HG03045 (cell line): Measurements from ENCODE around the gene HMCN2.

Experiments used
- ATAC-seq: cut with Tn5 transposase; IDR thresholded peaks from one replicate; pipeline ENCODE4 v1.9.1; 2021; ENCODE audit warnings: mild to moderate bottlenecking, moderate library complexity; ENCODE audit not compliant: unreplicated experiment

Gene HMCN2

GRCh38 chr9:130447193-130447816 is 181.7 kb downstream of the HMCN2 start:
- ATAC-seq = no peak

- no peak for ATAC-seq
These were observed 182.6 kb downstream of the HMCN2 start for GRCh38 chr9:130448035-130448624.

- no peak for ATAC-seq
These were observed 183.4 kb downstream of the HMCN2 start for GRCh38 chr9:130448771-130449603.

GRCh38 chr9:130450344-130451003 is 184.9 kb downstream of the HMCN2 start:
- no peak for ATAC-seq

- no peak for ATAC-seq
These were observed 185.4 kb downstream of the HMCN2 start for GRCh38 chr9:130451004-130451390.

- no peak for ATAC-seq
These were observed 186.2 kb downstream of the HMCN2 start for GRCh38 chr9:130451509-130452388.

- ATAC-seq = no peak
These were observed 187.3 kb downstream of the HMCN2 start for GRCh38 chr9:130452835-130453234.

GRCh38 chr9:130453487-130453886 is 187.9 kb downstream of the HMCN2 start:
- ATAC-seq = no peak

- ATAC-seq = no peak
These were observed 188.7 kb downstream of the HMCN2 start for GRCh38 chr9:130454096-130454811.

GRCh38 chr9:130454812-130455325 is 189.3 kb downstream of the HMCN2 start:
- ATAC-seq = no peak

GRCh38 chr9:130458027-130458803 is 192.7 kb downstream of the HMCN2 start:
- ATAC-seq = no peak

- no peak for ATAC-seq
These were observed 193.2 kb downstream of the HMCN2 start for GRCh38 chr9:130458804-130459067.

GRCh38 chr9:130459151-130459550 is 193.6 kb downstream of the HMCN2 start:
- no peak for ATAC-seq

GRCh38 chr9:130459941-130460669 is 194.5 kb downstream of the HMCN2 start:
- ATAC-seq = no peak

- no peak for ATAC-seq
These were observed 195.7 kb downstream of the HMCN2 start for GRCh38 chr9:130461218-130461630.

- no peak for ATAC-seq
These were observed 196.2 kb downstream of the HMCN2 start for GRCh38 chr9:130461731-130462130.

GRCh38 chr9:130462685-130463540 is 197.4 kb downstream of the HMCN2 start:
- ATAC-seq = no peak
